Endodermal cell (in vitro differentiated cells): ENCODE measurements around the gene SREBF2. TPM values are rescaled to one million over a fixed set of nuclear protein-coding genes. Genes with fewer than 3 reads are reported as not detected.
A peak's percentile ranks its signal among the peaks of the same experiment; 100 is the strongest.

Experiments
- DNase-seq: peaks from one replicate; pipeline ENCODE4 v3.0.0-alpha.2; 2017
- H3K27ac ChIP-seq: 2 replicates; pipeline ENCODE4 v1.5.1; 2013; ENCODE audit warnings: mild to moderate bottlenecking, low read depth, low read length, moderate library complexity
- H3K27me3 ChIP-seq: 2 replicates; pipeline ENCODE4 v1.6.1; 2013; ENCODE audit warnings: mild to moderate bottlenecking, low read length, moderate library complexity; ENCODE audit not compliant: insufficient read depth, control insufficient read depth, poor library complexity, severe bottlenecking
- H3K36me3 ChIP-seq: 2 replicates; pipeline ENCODE4 v1.7.0; 2013; ENCODE audit warnings: mild to moderate bottlenecking, low read length, moderate library complexity; ENCODE audit not compliant: control insufficient read depth, insufficient read depth
- H3K4me1 ChIP-seq: one replicate; pipeline ENCODE4 v1.7.0; 2013; ENCODE audit warnings: low read length; ENCODE audit not compliant: control insufficient read depth, insufficient read depth
- H3K4me3 ChIP-seq: 2 replicates; pipeline ENCODE4 v1.5.1; 2013; ENCODE audit warnings: mild to moderate bottlenecking, low read length, moderate library complexity
- H3K9ac ChIP-seq: 2 replicates; pipeline ENCODE4 v1.6.1; 2013; ENCODE audit warnings: mild to moderate bottlenecking, low read length, moderate library complexity; ENCODE audit not compliant: poor library complexity, severe bottlenecking; ENCODE audit errors: extremely low read depth
- H3K9me3 ChIP-seq: 2 replicates; pipeline ENCODE4 v1.6.1; 2013; ENCODE audit warnings: mild to moderate bottlenecking, low read length, moderate library complexity; ENCODE audit not compliant: control insufficient read depth
- H3K27ac Mint-ChIP-seq: 2 replicates; pipeline ENCODE4 v1.8.0; 2020; ENCODE audit warnings: mixed read lengths
- H3K27me3 Mint-ChIP-seq: 2 replicates; pipeline ENCODE4 v1.8.0; 2021; ENCODE audit warnings: mild to moderate bottlenecking, mixed read lengths; ENCODE audit not compliant: insufficient read depth
- H3K36me3 Mint-ChIP-seq: 2 replicates; pipeline ENCODE4 v1.8.0; 2020; ENCODE audit warnings: low read depth, mixed read lengths
- H3K4me1 Mint-ChIP-seq: 2 replicates; pipeline ENCODE4 v1.8.0; 2020; ENCODE audit warnings: mixed read lengths
- H3K4me3 Mint-ChIP-seq: 2 replicates; pipeline ENCODE4 v1.8.0; 2020; ENCODE audit warnings: mild to moderate bottlenecking, moderate library complexity, mixed read lengths
- H3K9me3 Mint-ChIP-seq: 2 replicates; pipeline ENCODE4 v1.8.0; 2020; ENCODE audit warnings: mild to moderate bottlenecking, mixed read lengths
- WGBS, 2 experiments: methylation state at CpG; one replicate each; pipeline versions ENCODE4 v1.1.5 to v1.1.7; 2013; ENCODE audit warnings: missing lambda C conversion rate in 2 of 2, mixed read lengths in 1 of 2; ENCODE audit not compliant: insufficient coverage in 1 of 2, insufficient read length in 1 of 2; 5-methylcytosine and 5-hydroxymethylcytosine counted together
- total RNA-seq, 2 donors: library from RNA; stranded (reverse); fragmentation: NEBNext Ultra II Directional in 1 of 2; extraction: Animal tissue kit (Norgen Biotek cat#: 25700) in 1 of 2; gene quantifications; 2 replicates in 1 of 2; 3 replicates in 1 of 2; pipeline ENCODE4 v1.2.1, GENCODE V29; 2021
- TF ChIP-seq, protein P1 (sequence below): fragments of 200-600 bp; sonication (generic); conservative IDR thresholded peaks from 2 replicates; pipeline ENCODE4 v1.5.0; 2021; ENCODE audit warnings: antibody characterized with exemption, mild to moderate bottlenecking

SREBF2 gene
- total RNA-seq, 2 donors from 2014 or later, result 125 to 135 TPM

DNA sequence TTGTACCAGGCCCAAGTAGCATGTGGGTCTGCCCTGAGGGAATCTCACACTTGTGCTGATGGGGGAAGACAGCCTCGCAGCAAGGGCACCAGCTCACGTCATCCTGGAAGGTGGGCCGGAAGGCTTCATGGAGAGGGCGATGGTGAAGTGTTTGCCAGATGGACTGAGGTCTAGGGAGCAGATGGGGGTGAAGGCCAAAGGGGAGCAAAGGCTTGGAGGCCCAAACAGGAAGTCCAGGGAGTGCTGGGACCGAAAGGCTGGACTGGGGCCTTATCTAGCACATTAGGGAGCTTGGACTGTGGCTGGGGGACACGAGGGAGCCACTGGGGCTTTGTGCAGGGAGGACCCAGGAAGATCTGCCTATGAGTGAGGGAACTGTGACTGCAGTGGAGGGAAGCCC, 94.9 kb downstream of the SREBF2 start:
- Histone ChIP-seq H3K4me3 (no peak overlapping the region), H3K27me3 (peaks cover 37% of the 10 kb centered on the region), H3K36me3 (no peaks in the 10 kb centered on the region), H3K9me3 (no peaks in the 10 kb centered on the region), H3K4me1 (no peaks in the 10 kb centered on the region), H3K27ac (no peak overlapping the region), H3K9ac (no peak overlapping the region)
- WGBS, 2 experiments, result 83 to 87% methylated on average over 5 to 6 of the region's 6 CpGs
- no peaks in the 10 kb centered on the region for H3K9me3 Mint-ChIP-seq
- no peaks in the 10 kb centered on the region for H3K4me1 Mint-ChIP-seq
- peaks cover 53% of the 10 kb centered on the region for H3K27me3 Mint-ChIP-seq
- H3K27ac Mint-ChIP-seq, result no peak overlapping the region
- H3K36me3 Mint-ChIP-seq, result no peaks in the 10 kb centered on the region
- no peak for DNase-seq
- no peak overlapping the region for H3K4me3 Mint-ChIP-seq
- TF ChIP-seq, protein P1, sequence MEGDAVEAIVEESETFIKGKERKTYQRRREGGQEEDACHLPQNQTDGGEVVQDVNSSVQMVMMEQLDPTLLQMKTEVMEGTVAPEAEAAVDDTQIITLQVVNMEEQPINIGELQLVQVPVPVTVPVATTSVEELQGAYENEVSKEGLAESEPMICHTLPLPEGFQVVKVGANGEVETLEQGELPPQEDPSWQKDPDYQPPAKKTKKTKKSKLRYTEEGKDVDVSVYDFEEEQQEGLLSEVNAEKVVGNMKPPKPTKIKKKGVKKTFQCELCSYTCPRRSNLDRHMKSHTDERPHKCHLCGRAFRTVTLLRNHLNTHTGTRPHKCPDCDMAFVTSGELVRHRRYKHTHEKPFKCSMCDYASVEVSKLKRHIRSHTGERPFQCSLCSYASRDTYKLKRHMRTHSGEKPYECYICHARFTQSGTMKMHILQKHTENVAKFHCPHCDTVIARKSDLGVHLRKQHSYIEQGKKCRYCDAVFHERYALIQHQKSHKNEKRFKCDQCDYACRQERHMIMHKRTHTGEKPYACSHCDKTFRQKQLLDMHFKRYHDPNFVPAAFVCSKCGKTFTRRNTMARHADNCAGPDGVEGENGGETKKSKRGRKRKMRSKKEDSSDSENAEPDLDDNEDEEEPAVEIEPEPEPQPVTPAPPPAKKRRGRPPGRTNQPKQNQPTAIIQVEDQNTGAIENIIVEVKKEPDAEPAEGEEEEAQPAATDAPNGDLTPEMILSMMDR, result no peak

DNA sequence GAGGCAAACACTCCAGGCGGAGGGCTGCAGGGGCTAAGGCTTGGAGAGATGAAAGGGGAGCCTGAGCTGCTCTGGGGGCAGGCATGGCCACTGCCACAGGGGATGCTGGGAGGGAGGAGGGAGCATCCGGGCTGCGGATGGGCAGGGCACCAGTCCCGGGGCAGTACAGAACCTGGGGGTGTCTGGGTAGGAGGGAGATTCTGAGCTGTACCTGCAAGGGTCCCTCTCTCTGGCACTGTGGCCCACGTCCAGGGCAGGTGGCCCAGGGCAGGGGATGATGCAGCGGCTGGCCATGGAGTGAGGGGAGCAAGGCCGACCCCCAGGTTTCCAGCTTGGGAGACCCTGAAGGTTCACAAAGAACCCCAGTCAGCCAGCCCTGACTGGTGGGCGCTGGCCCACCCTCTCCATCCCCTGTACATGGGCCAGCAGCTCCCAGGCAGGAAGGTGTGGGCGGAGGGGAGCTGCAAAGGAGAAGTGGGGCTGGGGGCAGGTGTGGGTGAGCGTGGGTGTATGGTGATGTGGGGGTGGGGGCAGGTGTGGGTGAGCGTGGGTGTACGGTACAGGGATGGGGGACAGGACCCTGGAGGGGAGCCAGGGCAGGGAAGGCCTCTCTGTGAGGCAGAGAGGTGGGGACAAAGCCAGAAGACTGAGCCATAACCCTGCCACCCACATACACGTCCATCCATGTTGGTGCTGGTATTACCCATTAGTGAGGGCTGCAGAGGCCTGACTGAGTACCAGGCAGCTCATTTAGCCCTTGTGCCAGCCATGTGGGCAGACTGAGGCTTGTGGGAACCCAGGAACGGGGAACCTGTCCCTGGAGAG, 95.9 kb downstream of the SREBF2 start:
- Mint-ChIP-seq H3K27me3 (peaks cover 44% of the 10 kb centered on the region), H3K4me3 (no peak overlapping the region), H3K9me3 (no peaks in the 10 kb centered on the region), H3K27ac (no peak overlapping the region), H3K4me1 (no peaks in the 10 kb centered on the region), H3K36me3 (no peaks in the 10 kb centered on the region)
- no peaks in the 10 kb centered on the region for H3K36me3 ChIP-seq
- peak; percentile 45 for DNase-seq
- no peaks in the 10 kb centered on the region for H3K4me1 ChIP-seq
- TF ChIP-seq, protein P1, result no peak
- 82 to 93% methylated on average over 2 to 14 of the region's 14 CpGs for WGBS, 2 experiments
- H3K4me3 ChIP-seq, result no peak overlapping the region
- H3K27ac ChIP-seq, result no peak overlapping the region
- H3K9me3 ChIP-seq, result no peaks in the 10 kb centered on the region
- no peak overlapping the region for H3K9ac ChIP-seq
- H3K27me3 ChIP-seq, result peaks cover 27% of the 10 kb centered on the region

DNA sequence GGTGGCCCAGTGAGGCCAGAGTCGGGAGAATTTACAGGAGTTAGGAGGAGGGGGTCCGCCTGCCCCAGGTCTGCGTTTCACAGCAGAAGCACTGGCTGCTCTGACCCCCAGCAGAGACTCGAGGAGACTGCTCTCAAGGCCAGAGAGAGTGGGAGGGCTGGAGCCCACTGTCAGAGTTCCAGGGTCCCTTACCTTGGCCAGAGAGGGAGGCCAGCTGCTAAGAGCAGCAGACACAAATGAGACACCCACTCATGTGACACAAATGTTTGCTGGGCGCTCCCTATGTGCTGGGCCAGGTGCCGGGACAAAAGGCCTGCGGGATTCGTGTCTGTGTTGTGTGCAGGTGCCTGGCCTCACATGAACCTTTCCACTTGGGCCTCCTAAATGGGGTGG, 96.5 kb downstream of the SREBF2 start:
- peaks cover 37% of the 10 kb centered on the region for H3K27me3 Mint-ChIP-seq
- no peak overlapping the region for H3K27ac Mint-ChIP-seq
- Histone ChIP-seq H3K4me1 (no peaks in the 10 kb centered on the region), H3K9me3 (no peaks in the 10 kb centered on the region), H3K36me3 (no peaks in the 10 kb centered on the region), H3K27ac (no peak overlapping the region), H3K4me3 (no peak overlapping the region), H3K9ac (no peak overlapping the region), H3K27me3 (peaks cover 26% of the 10 kb centered on the region)
- 74 to 81% methylated on average over 4 to 8 of the region's 8 CpGs for WGBS, 2 experiments
- H3K9me3 Mint-ChIP-seq, result no peaks in the 10 kb centered on the region
- TF ChIP-seq, protein P1, result no peak
- DNase-seq, result peak; percentile 52
- no peaks in the 10 kb centered on the region for H3K36me3 Mint-ChIP-seq
- no peaks in the 10 kb centered on the region for H3K4me1 Mint-ChIP-seq
- H3K4me3 Mint-ChIP-seq, result no peak overlapping the region
